ENCODE results near the gene HORMAD1. TPM values are rescaled to one million over a fixed set of nuclear protein-coding genes. Genes with fewer than 3 reads are reported as not detected.

Gene HORMAD1
- total RNA-seq, 4 donors from 2014 or later, result 0.33 to 0.58 TPM; not detected in 2

DNA sequence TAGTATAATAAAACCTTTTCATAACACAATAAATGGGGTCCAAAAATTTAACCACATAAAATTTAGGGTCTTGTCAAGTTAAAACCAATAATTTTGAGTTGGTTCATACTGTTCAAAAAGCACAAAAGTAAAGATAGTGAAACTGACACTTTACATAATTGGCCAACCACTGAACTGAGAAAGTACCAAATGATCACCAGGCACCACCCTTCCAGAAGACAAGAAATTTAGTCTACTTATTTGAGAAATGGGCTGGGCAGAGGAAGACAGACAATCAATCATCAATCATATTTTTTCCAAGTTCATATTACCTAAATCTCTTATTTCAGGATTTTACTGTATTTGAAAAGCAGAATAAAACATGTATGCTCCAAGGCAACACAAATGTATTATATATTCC, 17.3 kb downstream of the HORMAD1 start:
- DNase-seq (ENCODE audit: extremely low spot score), result no peak
- Histone ChIP-seq H3K36me3 (no peaks in the 10 kb centered on the region), H3K27me3 (no peaks in the 10 kb centered on the region), H3K27ac (replicated peaks in 1 of 4) (no peak overlapping the region), H3K4me1 (no peaks in the 10 kb centered on the region), H3K4me3 (no peak overlapping the region), H3K9me3 (no peaks in the 10 kb centered on the region)
- TF ChIP-seq POLR2A (IDR thresholded peaks at IDR 0.05; ENCODE audit: low read depth) (no peak), EP300 (IDR thresholded peaks at IDR 0.05) (no peak), POLR2AphosphoS5 (IDR thresholded peaks at IDR 0.05) (no peak)
- TF ChIP-seq, protein P1, sequence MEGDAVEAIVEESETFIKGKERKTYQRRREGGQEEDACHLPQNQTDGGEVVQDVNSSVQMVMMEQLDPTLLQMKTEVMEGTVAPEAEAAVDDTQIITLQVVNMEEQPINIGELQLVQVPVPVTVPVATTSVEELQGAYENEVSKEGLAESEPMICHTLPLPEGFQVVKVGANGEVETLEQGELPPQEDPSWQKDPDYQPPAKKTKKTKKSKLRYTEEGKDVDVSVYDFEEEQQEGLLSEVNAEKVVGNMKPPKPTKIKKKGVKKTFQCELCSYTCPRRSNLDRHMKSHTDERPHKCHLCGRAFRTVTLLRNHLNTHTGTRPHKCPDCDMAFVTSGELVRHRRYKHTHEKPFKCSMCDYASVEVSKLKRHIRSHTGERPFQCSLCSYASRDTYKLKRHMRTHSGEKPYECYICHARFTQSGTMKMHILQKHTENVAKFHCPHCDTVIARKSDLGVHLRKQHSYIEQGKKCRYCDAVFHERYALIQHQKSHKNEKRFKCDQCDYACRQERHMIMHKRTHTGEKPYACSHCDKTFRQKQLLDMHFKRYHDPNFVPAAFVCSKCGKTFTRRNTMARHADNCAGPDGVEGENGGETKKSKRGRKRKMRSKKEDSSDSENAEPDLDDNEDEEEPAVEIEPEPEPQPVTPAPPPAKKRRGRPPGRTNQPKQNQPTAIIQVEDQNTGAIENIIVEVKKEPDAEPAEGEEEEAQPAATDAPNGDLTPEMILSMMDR (IDR thresholded peaks at IDR 0.05), result no peak
- intact Hi-C loops (cut with DNase I), result no loop called here

DNA sequence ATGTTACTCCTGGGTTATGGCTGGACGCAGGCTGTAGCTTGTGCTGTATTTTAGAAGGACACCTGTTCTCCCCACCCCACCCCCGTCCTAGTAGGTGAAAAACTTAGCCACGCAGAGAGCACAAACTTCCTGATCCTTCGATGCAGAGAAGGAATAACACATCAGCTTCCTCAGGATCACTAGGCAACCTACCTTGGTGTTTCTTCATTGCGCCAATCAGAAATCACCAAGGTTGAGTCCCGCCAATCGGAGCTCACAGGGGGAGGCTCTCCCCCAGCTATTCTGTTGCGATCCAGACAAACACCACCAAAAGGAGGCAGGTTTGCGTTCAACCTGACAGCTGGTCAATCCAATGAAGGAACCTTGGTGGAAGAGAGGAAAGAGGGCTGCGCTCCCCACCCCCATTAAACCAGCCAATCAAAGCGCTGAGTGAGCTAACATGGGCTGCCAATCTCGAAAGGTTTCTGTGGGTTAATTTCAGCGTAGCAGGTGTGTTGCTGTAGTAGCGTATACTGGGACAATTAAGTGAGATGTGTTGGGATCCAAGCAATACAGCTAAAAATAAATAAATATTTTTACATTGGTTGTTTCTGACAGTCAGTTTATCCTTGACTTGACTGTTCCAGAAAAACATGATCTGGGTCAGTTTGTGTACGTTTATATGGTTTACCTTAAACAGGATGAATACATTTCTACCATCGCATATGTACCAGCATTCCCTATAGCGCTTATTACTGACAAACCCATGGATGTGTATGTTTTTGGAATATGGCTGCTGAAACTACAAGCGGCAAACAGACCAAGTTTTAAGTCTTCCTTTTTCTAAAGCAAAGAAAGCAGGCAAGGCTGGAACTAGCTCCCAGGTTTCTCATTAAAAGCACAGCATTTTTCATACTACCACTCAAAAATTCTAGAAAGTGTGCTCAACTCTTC, 23.4 kb downstream of the HORMAD1 start, which contains the start of gene GOLPH3L:
Gene GOLPH3L, minus strand, starts transcription at position 160 of the 933 bp plus-strand sequence. CDS start 2,316 bp downstream, outside the sequence.
- H3K27me3 ChIP-seq, result no peaks in the 10 kb centered on the region
- intact Hi-C loops (cut with DNase I), result loop anchor here (10.0 kb wide), 1 partner anchor 308 kb away; the partner anchor contains the start of genes MINDY1 and PRUNE1
- H3K4me3 ChIP-seq, result peak within 1 kb of the TSS; percentile 66 to 75 (median 69)
- H3K4me1 ChIP-seq, result peaks cover 14 to 37% (median 33%) of the 10 kb centered on the region in 4 donors
- TF ChIP-seq EP300 (IDR thresholded peaks at IDR 0.05) (no peak), POLR2A (IDR thresholded peaks at IDR 0.05; ENCODE audit: low read depth) (no peak), POLR2AphosphoS5 (IDR thresholded peaks at IDR 0.05) (peak; percentile 84 to 91)
- TF ChIP-seq, protein P1 (IDR thresholded peaks at IDR 0.05), result peak in 1 of 3 experiments; percentile 29
- 1% methylated on average over 18 of the region's 18 CpGs for WGBS
- DNase-seq (ENCODE audit: extremely low spot score), result peak; percentile 97
- H3K9me3 ChIP-seq, result no peaks in the 10 kb centered on the region
- H3K27ac ChIP-seq (replicated peaks in 1 of 4), result peak within 1 kb of the TSS; percentile 69 to 81 (median 78)
- peaks cover 5 to 22% (median 17%) of the 10 kb centered on the region in 4 donors for H3K36me3 ChIP-seq

DNA sequence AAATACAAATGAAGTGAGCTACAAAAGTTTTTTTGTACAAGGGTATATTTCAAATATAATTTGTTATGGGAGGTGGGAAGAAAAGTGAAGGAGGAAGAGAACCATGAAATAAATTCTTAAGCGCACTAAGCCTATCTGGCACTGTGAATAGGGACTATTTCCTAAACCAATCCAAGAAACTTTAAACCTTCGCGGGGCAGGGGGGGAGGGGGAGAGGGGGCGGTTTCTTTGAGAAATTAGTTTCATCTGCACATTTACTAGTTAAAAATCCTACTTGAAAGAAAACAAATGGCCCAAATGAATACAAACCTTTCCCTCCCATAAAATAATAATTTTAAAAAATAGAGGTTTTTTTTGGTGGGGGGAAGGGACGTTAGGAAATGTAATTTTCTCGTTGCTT, 24.1 kb downstream of the HORMAD1 start:
- no peaks in the 10 kb centered on the region for H3K9me3 ChIP-seq
- peaks cover 6 to 29% (median 21%) of the 10 kb centered on the region in 4 donors for H3K36me3 ChIP-seq
- peaks cover 14 to 37% (median 34%) of the 10 kb centered on the region in 4 donors for H3K4me1 ChIP-seq
- H3K27me3 ChIP-seq, result no peaks in the 10 kb centered on the region
- no peak for TF ChIP-seq POLR2AphosphoS5 (IDR thresholded peaks at IDR 0.05)
- TF ChIP-seq POLR2A (IDR thresholded peaks at IDR 0.05; ENCODE audit: low read depth), result no peak
- TF ChIP-seq EP300 (IDR thresholded peaks at IDR 0.05), result no peak
- TF ChIP-seq, protein P1 (IDR thresholded peaks at IDR 0.05), result no peak
- 0% methylated on average over 6 of the region's 6 CpGs for WGBS
- H3K4me3 ChIP-seq, result peak overlapping the region; percentile 66 to 75 (median 69)
- H3K27ac ChIP-seq (replicated peaks in 1 of 4), result peak overlapping the region; percentile 69 to 81 (median 78)
- intact Hi-C loops (cut with DNase I), result loop anchor here (10.0 kb wide), 1 partner anchor 308 kb away; the partner anchor contains the start of genes MINDY1 and PRUNE1
- no peak for DNase-seq (ENCODE audit: extremely low spot score)

DNA sequence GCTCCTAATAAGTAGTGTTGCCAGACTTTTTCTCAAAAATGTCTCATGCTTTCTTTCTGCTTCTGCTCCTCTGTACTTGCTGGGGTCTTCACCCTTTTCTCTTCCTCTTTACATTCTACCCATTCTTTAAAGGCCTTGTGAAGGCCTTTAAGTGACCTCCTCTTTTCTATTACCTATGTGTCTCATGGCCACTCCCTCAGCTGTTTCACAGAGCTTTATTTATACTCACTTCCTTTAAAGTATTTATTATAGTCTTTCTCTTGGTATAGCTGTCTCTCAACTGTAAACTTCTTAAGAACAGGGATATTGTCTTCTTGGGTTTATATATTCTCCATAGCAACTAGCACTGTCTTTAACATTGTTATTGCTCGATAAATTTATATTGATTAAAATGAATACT, 24.5 kb downstream of the HORMAD1 start:
- intact Hi-C loops (cut with DNase I), result loop anchor here (10.0 kb wide), 1 partner anchor 309 kb away; the partner anchor contains the start of genes MINDY1 and PRUNE1
- peak overlapping the region in 3 of 4 donors; percentile 69 to 81 (median 77) for H3K27ac ChIP-seq (replicated peaks in 1 of 4)
- TF ChIP-seq EP300 (IDR thresholded peaks at IDR 0.05), result no peak
- no peak for TF ChIP-seq POLR2A (IDR thresholded peaks at IDR 0.05; ENCODE audit: low read depth)
- TF ChIP-seq, protein P1 (IDR thresholded peaks at IDR 0.05), result no peak
- TF ChIP-seq POLR2AphosphoS5 (IDR thresholded peaks at IDR 0.05), result no peak
- no peaks in the 10 kb centered on the region for H3K27me3 ChIP-seq
- peaks cover 6 to 32% (median 23%) of the 10 kb centered on the region in 4 donors for H3K36me3 ChIP-seq
- DNase-seq (ENCODE audit: extremely low spot score), result no peak
- peak overlapping the region; percentile 66 to 75 (median 69) for H3K4me3 ChIP-seq
- no peaks in the 10 kb centered on the region for H3K9me3 ChIP-seq
- H3K4me1 ChIP-seq, result peaks cover 14 to 37% (median 34%) of the 10 kb centered on the region in 4 donors
- WGBS, result 22% methylated on average over 1 of the region's 1 CpG
